HepG2 (cell line): ENCODE data around the gene TIMELESS. TPM values are rescaled to one million over a fixed set of nuclear protein-coding genes. Genes with fewer than 3 reads are reported as not detected.

Experiments
- BHLHE40 ChIP-seq: IDR thresholded peaks from 2 replicates; pipeline ENCODE4 v1.6.1; 2011; ENCODE audit warnings: low read length, improper control_type of control experiment
- BRF2 ChIP-seq: sonication (generic); formaldehyde crosslinking; IDR thresholded peaks from 2 replicates; pipeline ENCODE4 v1.8.1; 2022; ENCODE audit warnings: mild to moderate bottlenecking, missing genetic modification reagents
- CAMTA2 ChIP-seq: sonication (generic); formaldehyde crosslinking; IDR thresholded peaks from 2 replicates; pipeline ENCODE4 v1.4.0; 2020; ENCODE audit warnings: mild to moderate bottlenecking, missing genetic modification reagents, borderline replicate concordance
- DPF2 ChIP-seq: sonication (generic); formaldehyde crosslinking; IDR thresholded peaks from 2 replicates; pipeline ENCODE4 v1.4.0; 2020; ENCODE audit warnings: mild to moderate bottlenecking, low read depth, missing genetic modification reagents, borderline replicate concordance
- E2F1 ChIP-seq: sonication (generic); formaldehyde crosslinking; IDR thresholded peaks from 2 replicates; pipeline ENCODE4 v1.5.0; 2020; ENCODE audit warnings: missing genetic modification reagents
- GLMP ChIP-seq: sonication (generic); formaldehyde crosslinking; IDR thresholded peaks from 2 replicates; pipeline ENCODE4 v1.9.0; 2021; ENCODE audit warnings: missing genetic modification reagents, mild to moderate bottlenecking, borderline replicate concordance
- HNRNPH1 ChIP-seq: fragments of 200-400 bp; formaldehyde crosslinking; optimal IDR thresholded peaks from 2 replicates; pipeline ENCODE3; 2017; ENCODE audit warnings: mild to moderate bottlenecking, low read depth, low read length
- HOXA3 ChIP-seq: sonication (generic); formaldehyde crosslinking; IDR thresholded peaks from 2 replicates; pipeline ENCODE4 v1.5.0; 2020; ENCODE audit warnings: missing genetic modification reagents
- PHB2 ChIP-seq: fragments of 450-650 bp; IDR thresholded peaks from 2 replicates; pipeline ENCODE4 v1.6.1; 2018; ENCODE audit not compliant: partially characterized antibody
- SKI ChIP-seq: fragments of 450-650 bp; IDR thresholded peaks from one replicate; pipeline ENCODE4 v1.6.1; 2018; ENCODE audit warnings: mild to moderate bottlenecking; ENCODE audit not compliant: partially characterized antibody
- ZBTB10 ChIP-seq: sonication (generic); formaldehyde crosslinking; IDR thresholded peaks from 2 replicates; pipeline ENCODE4 v1.4.0; 2020; ENCODE audit warnings: missing genetic modification reagents, borderline replicate concordance
- ZBTB25 ChIP-seq: IDR thresholded peaks from 2 replicates; pipeline ENCODE4 v1.6.1; 2018; ENCODE audit warnings: missing genetic modification reagents
- ZNF230 ChIP-seq: sonication (generic); formaldehyde crosslinking; IDR thresholded peaks from 2 replicates; pipeline ENCODE4 v1.4.0; 2020; ENCODE audit warnings: mild to moderate bottlenecking, missing genetic modification reagents
- ZNF768 ChIP-seq: sonication (generic); formaldehyde crosslinking; IDR thresholded peaks from 2 replicates; pipeline ENCODE4 v1.4.0; 2020; ENCODE audit warnings: missing genetic modification reagents
- ZNF781 ChIP-seq: sonication (generic); formaldehyde crosslinking; IDR thresholded peaks from 2 replicates; pipeline ENCODE4 v1.5.1; 2020; ENCODE audit warnings: borderline replicate concordance, mild to moderate bottlenecking, missing genetic modification reagents; ENCODE audit errors: not compliant biosample characterization
- ZNF878 ChIP-seq: sonication (generic); formaldehyde crosslinking; IDR thresholded peaks from 2 replicates; pipeline ENCODE4 v1.8.1; 2023; ENCODE audit warnings: mild to moderate bottlenecking, missing genetic modification reagents, moderate library complexity
- ZSCAN20 ChIP-seq: sonication (generic); formaldehyde crosslinking; IDR thresholded peaks from 2 replicates; pipeline ENCODE4 v1.4.0; 2020; ENCODE audit warnings: missing genetic modification reagents, mild to moderate bottlenecking, borderline replicate concordance
- polyA plus RNA-seq, 8 experiments: library from polyadenylated mRNA; depleted of rRNA in 3 of 8; stranded (reverse) in 7 of 8; unstranded in 1 of 8; fragments of >200 nt; fragmentation: Illumina TruSeq in 4 of 8; extraction: Trizol in 4 of 8; gene quantifications; 2 replicates each; pipeline versions ENCODE4 v1.2.1 to v1.2.3, GENCODE V29; 2011 to 2016; ENCODE audit warnings: low read depth in 4 of 8, missing spikeins in 1 of 8, mixed read lengths in 1 of 8; ENCODE audit not compliant: insufficient read depth in 1 of 8
- total RNA-seq, 5 experiments: library from RNA; depleted of rRNA; stranded (reverse); fragments of >200 nt; fragmentation: Illumina TruSeq; extraction: Trizol; gene quantifications; 2 replicates each; pipeline ENCODE4 v1.2.3, GENCODE V29; 2016; ENCODE audit warnings: low read depth in 1 of 5

Gene TIMELESS
- total and polyA plus RNA-seq, 2 of the 13 experiments (the other 11 are each of a cell fraction or from before 2014, with no cell fraction given): 4.0 to 20.3 TPM

- TF ChIP-seq SKI (peak; percentile 12), ZNF878 (CRISPR knock-in tag) (peak; percentile 95), E2F1 (CRISPR knock-in tag) (peak; percentile 97), ZBTB10 (CRISPR knock-in tag) (peak; percentile 75; the same call in 1 of the 2 replicates), HOXA3 (peak; percentile 42; the same call in 1 of the 2 replicates), CAMTA2 (CRISPR knock-in tag) (peak; percentile 91; the same call in 1 of the 2 replicates), ZNF230 (CRISPR knock-in tag) (0 out of 2 replicates have a peak, but pooled peaks have one; percentile 59), BRF2 (CRISPR knock-in tag) (peak; percentile 83), HNRNPH1 (no peak), PHB2 (no peak), GLMP (CRISPR knock-in tag) (no peak), DPF2 (no peak), ZSCAN20 (CRISPR knock-in tag) (peak; percentile 80; the same call in 1 of the 2 replicates), ZBTB25 (peak; percentile 40), ZNF781 (peak; percentile 96), ZNF768 (CRISPR knock-in tag) (0 out of 2 replicates have a peak, but pooled peaks have one; percentile 14), BHLHE40 (peak; percentile 71)
Measured at GRCh38 chr12:56448860-56449621, at the start of gene TIMELESS (continued).
